ENCODE measurements around the gene SAMD9L.

DNA sequence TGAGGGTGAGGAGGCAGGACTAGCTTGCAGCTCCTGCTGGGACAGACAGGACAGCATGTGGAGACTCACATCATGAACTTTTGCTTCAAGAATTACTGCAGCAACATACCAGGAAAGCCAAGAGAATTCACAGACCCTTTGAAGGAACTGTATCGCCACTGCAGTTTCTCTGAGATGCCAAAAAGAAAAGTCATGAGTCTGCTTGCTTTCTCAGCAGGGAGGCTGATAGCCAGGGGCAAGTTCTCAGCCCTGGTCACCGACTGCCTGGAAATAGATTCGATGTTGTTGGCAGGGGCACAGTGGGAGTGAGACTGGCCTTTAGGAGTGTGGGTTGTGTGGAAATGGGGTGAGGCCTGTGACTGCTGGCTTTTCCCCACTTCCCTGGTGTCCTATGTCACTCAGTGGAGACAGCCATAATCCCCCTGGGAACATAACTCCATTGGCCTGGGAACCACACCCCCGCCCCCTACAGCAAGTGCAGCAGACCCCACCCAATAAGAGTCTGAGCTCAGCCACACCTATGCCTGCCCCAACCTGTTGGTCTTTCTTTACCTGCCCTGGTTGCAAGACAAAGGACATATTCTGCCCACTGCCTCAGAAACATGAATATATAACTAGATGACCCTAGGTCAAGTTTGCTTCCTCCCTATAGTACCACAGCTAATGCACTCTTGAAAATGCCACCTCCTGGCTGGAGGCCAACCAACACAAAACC is 28.8 kb downstream of the SAMD9L start:
- TF ChIP-seq CTCF (IDR thresholded peaks at IDR 0.05) (no peak), POLR2A (IDR thresholded peaks at IDR 0.05) (no peak)
